NT2/D1 (cell line): ENCODE measurements around the gene MINK1.

ENCODE experiments used
- DNase-seq: peaks from one replicate; pipeline ENCODE4 v3.0.0-alpha.2; 2011; ENCODE audit warnings: low read depth, low spot score
- H3K27me3 ChIP-seq: 2 replicates; pipeline ENCODE4 v1.6.0; 2011; ENCODE audit warnings: mild to moderate bottlenecking; ENCODE audit not compliant: insufficient read length, insufficient read depth
- H3K36me3 ChIP-seq: 2 replicates; pipeline ENCODE4 v1.6.1; 2011; ENCODE audit warnings: mild to moderate bottlenecking, low read length, mixed read lengths; ENCODE audit not compliant: insufficient read depth, insufficient read length
- H3K4me1 ChIP-seq: 2 replicates; pipeline ENCODE4 v1.5.1; 2011; ENCODE audit not compliant: insufficient read depth, insufficient read length
- H3K4me3 ChIP-seq: 2 replicates; pipeline ENCODE4 v1.5.1; 2011; ENCODE audit warnings: low read depth; ENCODE audit not compliant: insufficient read length
- H3K9ac ChIP-seq: 2 replicates; pipeline ENCODE4 v1.6.0; 2011; ENCODE audit warnings: low read depth; ENCODE audit not compliant: insufficient read length
- H3K9me3 ChIP-seq: 2 replicates; pipeline ENCODE4 v1.5.1; 2011; ENCODE audit warnings: mild to moderate bottlenecking, low read length; ENCODE audit not compliant: insufficient read depth
- SUZ12 ChIP-seq: IDR thresholded peaks from 2 replicates; pipeline ENCODE4 v1.6.1; 2011; ENCODE audit not compliant: insufficient read length, insufficient read depth; ENCODE audit errors: extremely low read depth
- YY1 ChIP-seq: IDR thresholded peaks from 2 replicates; pipeline ENCODE4 v1.6.1; 2011; ENCODE audit not compliant: insufficient read length, insufficient read depth
- ZNF274 ChIP-seq: IDR thresholded peaks from 2 replicates; pipeline ENCODE4 v1.6.1; 2011; ENCODE audit warnings: mild to moderate bottlenecking, low read depth, low read length

MINK1 gene

DNA sequence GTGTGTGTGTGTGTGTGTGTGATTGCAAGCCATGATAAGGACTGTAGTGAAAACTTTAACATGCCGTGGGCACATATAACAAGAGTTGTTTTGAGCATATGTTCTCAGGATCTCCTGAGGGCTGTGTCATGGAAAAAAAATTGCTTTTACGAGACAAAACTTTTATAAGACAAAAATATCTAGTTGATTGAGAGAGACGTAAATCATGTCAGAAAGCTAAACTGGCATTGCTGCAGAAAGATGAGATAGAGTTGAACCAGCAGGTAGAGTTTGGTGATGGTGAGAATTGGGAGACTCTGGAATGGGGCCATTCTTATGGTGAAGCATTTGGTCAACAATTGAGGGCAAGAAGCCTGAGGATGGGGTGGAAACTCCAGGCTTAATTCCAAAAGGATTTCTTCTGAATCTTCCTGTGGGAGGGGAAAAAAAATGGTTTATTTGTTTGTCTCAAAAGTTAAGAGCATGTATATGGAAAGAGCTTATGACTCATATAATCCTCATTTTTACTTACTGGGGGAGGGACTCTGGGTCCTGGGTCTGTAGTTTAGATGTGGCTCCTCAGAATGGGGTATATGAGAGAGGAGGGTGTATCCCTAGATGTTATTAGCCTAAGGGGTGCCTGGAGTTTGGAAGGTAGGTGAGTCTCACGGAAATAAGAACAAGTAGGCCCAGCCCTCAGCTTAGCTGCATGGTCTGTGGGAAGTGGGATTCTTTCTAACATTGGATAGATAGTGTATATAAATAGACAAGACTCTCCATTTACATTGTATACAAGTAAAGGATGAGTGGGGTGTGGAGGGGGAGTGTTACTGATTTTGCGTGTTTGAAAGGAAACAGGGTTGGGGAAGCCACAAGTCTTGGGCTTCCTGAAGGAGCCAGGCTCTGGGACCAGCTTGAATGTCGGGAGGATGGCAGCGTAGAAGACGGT is 7.1 kb downstream of the MINK1 start:
- H3K27me3 ChIP-seq: no peaks in the 10 kb centered on the region
- peaks cover 13% of the 10 kb centered on the region for H3K36me3 ChIP-seq
- H3K9me3 ChIP-seq: no peaks in the 10 kb centered on the region
- no peak overlapping the region for H3K9ac ChIP-seq
- no peak overlapping the region for H3K4me3 ChIP-seq
- no peaks in the 10 kb centered on the region for H3K4me1 ChIP-seq
- DNase-seq: no peak
- TF ChIP-seq SUZ12: no peak
- no peak for TF ChIP-seq YY1
- no peak for TF ChIP-seq ZNF274

DNA sequence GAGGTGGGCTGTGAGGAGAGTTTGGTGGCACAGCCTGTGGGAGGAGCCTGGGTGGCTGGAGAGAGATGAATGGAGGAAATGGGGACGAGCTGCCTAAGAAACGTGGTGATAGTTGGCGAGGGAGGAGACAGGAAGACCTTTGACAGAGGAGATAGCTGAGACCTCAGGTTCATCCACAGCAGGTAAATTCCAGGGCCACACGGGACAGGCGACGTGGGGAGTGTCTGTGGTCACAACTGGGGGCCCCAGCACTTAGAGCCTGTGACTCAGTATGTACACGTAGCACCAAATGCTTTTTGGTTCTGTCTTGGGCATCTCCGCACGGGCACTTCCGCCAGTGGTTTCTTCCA is 7.7 kb downstream of the MINK1 start:
- H3K4me3 ChIP-seq: no peak overlapping the region
- no peaks in the 10 kb centered on the region for H3K4me1 ChIP-seq
- no peak for DNase-seq
- no peak overlapping the region for H3K9ac ChIP-seq
- H3K27me3 ChIP-seq: no peaks in the 10 kb centered on the region
- no peak for TF ChIP-seq YY1
- no peak for TF ChIP-seq SUZ12
- TF ChIP-seq ZNF274: no peak
- no peaks in the 10 kb centered on the region for H3K9me3 ChIP-seq
- H3K36me3 ChIP-seq: peaks cover 13% of the 10 kb centered on the region

DNA sequence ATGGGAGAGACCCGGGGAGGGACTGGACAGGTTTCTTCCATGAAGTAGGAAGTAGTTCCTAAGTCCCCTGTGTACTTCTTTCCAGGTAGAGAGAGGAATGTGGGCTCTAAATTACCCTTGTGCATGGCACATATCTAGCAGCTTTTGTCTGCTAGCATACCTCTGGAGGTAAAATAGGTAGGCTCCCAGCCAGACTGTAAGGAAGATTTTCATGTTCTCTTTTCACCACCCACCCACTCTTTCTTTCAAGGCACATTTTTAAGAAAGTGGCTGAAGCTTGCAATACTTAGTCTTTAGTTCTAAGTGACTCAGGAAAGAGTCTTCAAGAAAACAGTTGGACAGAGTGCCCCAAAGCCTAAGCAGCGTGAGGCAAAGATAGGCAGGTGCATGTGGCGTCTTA is 9.2 kb downstream of the MINK1 start:
- no peak for TF ChIP-seq YY1
- no peak for TF ChIP-seq SUZ12
- no peak for TF ChIP-seq ZNF274

DNA sequence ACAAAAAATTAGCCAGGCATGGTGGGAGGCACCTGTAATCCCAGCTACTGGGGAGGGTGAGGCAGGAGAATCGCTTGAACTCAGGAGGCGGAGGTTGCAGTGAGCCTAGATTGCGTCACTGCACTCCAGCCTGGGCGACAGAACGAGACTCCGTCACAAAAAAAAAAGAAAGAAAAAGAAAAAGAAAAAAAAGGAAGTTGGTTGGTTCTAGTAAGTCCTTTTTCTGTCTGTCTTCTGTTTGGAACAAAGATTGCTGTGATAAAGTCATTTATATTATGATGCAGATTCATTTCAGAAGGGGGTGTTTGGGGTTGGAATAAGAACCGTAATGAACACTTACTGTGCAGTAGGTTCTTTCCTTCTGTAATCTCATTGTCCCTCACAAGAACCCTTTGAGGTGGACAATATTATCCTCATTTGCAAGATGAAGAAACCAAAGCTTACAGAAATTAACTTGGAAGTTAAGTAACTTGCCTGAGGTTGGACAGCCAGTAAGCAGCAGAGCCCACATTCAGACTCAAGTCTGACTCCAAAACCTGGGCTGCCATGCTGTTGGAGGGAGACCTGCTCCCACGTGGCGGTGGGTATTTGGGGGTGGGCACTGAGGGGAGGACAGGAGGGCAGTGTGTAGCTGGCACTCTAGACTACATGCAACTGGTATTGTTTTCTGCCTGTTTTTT is 10.3 kb downstream of the MINK1 start:
- no peaks in the 10 kb centered on the region for H3K9me3 ChIP-seq
- H3K36me3 ChIP-seq: peaks cover 2% of the 10 kb centered on the region
- no peak overlapping the region for H3K9ac ChIP-seq
- H3K27me3 ChIP-seq: no peaks in the 10 kb centered on the region
- no peak for DNase-seq
- TF ChIP-seq ZNF274: no peak
- no peaks in the 10 kb centered on the region for H3K4me1 ChIP-seq
- H3K4me3 ChIP-seq: no peak overlapping the region

More for the DNA sequence above, 9.2 kb downstream of the MINK1 start:
- DNase-seq: no peak
- no peak overlapping the region for H3K9ac ChIP-seq
- H3K36me3 ChIP-seq: peaks cover 12% of the 10 kb centered on the region
- H3K27me3 ChIP-seq: no peaks in the 10 kb centered on the region
- no peaks in the 10 kb centered on the region for H3K4me1 ChIP-seq
- no peaks in the 10 kb centered on the region for H3K9me3 ChIP-seq
- no peak overlapping the region for H3K4me3 ChIP-seq

DNA sequence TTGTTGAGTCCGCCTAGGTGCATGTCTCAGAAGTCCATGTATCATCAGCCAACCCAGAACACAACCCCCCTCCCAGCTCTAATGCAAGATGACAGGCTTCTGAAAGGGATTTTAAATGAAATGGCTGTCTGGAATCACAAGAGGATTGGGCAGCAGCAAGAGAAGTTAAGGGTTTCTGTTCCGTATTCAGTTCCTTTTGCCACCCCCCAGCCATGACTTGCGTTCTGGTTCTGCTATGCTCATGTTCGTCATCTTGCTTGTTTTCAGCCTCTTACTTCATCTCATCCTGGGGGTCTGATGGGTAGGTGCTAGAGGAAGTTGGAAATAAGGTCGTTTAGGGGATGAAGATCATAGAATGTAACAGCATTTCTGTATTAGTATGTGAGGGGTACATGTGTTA is 12.0 kb downstream of the MINK1 start:
- Histone ChIP-seq H3K27me3 (no peaks in the 10 kb centered on the region), H3K4me3 (no peak overlapping the region), H3K9ac (no peak overlapping the region), H3K4me1 (peaks cover 2% of the 10 kb centered on the region), H3K36me3 (no peaks in the 10 kb centered on the region), H3K9me3 (no peaks in the 10 kb centered on the region)
- DNase-seq: no peak
- TF ChIP-seq SUZ12 (no peak), YY1 (no peak), ZNF274 (no peak)

DNA sequence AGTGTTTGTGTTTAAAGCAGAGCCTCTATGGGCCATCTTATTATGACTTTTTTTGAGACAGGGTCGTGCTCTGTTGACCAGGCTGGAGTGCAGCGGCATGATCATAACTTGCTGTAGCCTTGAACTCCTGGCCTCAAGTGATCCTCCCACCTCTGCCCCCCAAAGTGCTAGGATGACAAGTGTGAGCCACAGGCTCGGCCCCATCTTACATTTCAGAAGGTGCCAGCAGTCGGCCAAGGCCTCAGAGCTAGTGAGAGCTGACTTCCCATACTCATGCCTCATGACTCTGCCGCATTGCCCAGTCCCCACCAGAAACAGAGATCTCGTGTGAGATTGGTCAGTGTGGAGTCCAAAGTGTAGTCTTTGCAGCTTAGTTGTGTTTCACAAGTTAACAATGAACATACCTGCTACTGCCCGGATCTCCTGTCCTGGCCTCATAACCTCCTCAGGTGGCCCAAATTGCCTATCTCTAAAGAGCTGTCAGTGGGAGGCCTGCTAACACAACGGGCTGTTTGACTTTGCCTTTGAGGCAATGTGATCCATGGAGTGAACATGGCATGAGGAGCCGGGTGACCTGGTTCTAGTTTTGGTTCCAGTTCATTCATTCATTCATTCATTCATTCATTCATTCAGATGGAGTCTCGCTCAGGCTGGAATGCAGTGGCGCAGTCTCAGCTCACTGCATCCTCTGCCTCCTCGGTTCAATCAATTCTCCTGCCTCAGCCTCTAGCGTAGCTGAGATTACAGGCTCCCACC is 13.7 kb downstream of the MINK1 start:
- H3K9ac ChIP-seq: no peak overlapping the region
- H3K36me3 ChIP-seq: no peaks in the 10 kb centered on the region
- no peaks in the 10 kb centered on the region for H3K9me3 ChIP-seq
- peaks cover 2% of the 10 kb centered on the region for H3K4me1 ChIP-seq
- no peaks in the 10 kb centered on the region for H3K27me3 ChIP-seq
- H3K4me3 ChIP-seq: no peak overlapping the region
- no peak for DNase-seq
- TF ChIP-seq SUZ12: no peak
- TF ChIP-seq YY1: no peak
- no peak for TF ChIP-seq ZNF274
